ENCODE results near the gene MAGEB1. TPM values are rescaled to one million over a fixed set of nuclear protein-coding genes. Genes with fewer than 3 reads are reported as not detected.

Gene MAGEB1
- total RNA-seq, result not detected in 2 replicates

GRCh38 chrX:30246769-30247489 is at the start of gene MAGEB1:
TSS of gene MAGEB1 (plus strand) at chrX:30247146. CDS start at chrX:30250494, 3,348 bp downstream.

GRCh38 chrX:30215357-30215843 is 31.5 kb upstream of the MAGEB1 start, which contains the start of gene MAGEB2:
TSS of gene MAGEB2 (plus strand) at chrX:30215563. CDS start at chrX:30218581, 3,018 bp downstream.

GRCh38 chrX:30230395-30230794 is 16.6 kb upstream of the MAGEB1 start, which contains the start of gene MAGEB3:
TSS of gene MAGEB3 (plus strand) at chrX:30230657. CDS start at chrX:30235925, 5,268 bp downstream.

GRCh38 chrX:30241724-30242415 is 5.1 kb upstream of the MAGEB1 start, which contains the start of gene MAGEB4:
TSS of gene MAGEB4 (plus strand) at chrX:30242000. CDS start at chrX:30242136, 136 bp downstream.

Other genes starting within 250 kb of the MAGEB1 start
- not detected in 2 replicates for gene MAGEB2, start 31.6 kb upstream of the MAGEB1 start, total RNA-seq
- not detected in 2 replicates for gene MAGEB3, start 16.5 kb upstream of the MAGEB1 start, total RNA-seq
- not detected in 2 replicates for gene MAGEB4, start 5.1 kb upstream of the MAGEB1 start, total RNA-seq
- gene NR0B1, start 62.2 kb downstream of the MAGEB1 start, total RNA-seq, result 0.58 and 4.1 TPM in 2 replicates

Data from smooth muscle cell of trachea (primary cell).